IPS-NIHi7 (cell line): ENCODE results near the gene MRPS22.

Experiments used
- DNase-seq: peaks from one replicate; pipeline ENCODE4 v3.0.0; 2012; ENCODE audit warnings: mixed read lengths; ENCODE audit errors: extremely low spot score

Gene MRPS22

GRCh38 chr3:139343895-139344856 is at the start of gene MRPS22:
MRPS22 (plus strand) TSS chr3:139344020; CDS start chr3:139344027, 7 bp downstream.
- DNase-seq = peak; percentile 90

GRCh38 chr3:139295040-139295439 is 48.8 kb upstream of the MRPS22 start:
- DNase-seq = no peak

- no peak for DNase-seq
Observed at GRCh38 chr3:139296141-139296718, 47.6 kb upstream of the MRPS22 start.

GRCh38 chr3:139297588-139298311 is 46.1 kb upstream of the MRPS22 start:
- no peak for DNase-seq

GRCh38 chr3:139299261-139300132 is 44.3 kb upstream of the MRPS22 start:
- peak; percentile 57 for DNase-seq

GRCh38 chr3:139300416-139300815 is 43.4 kb upstream of the MRPS22 start:
- DNase-seq = no peak

- no peak for DNase-seq
Observed at GRCh38 chr3:139301183-139301582, 42.6 kb upstream of the MRPS22 start.

- no peak for DNase-seq
Observed at GRCh38 chr3:139301654-139302053, 42.2 kb upstream of the MRPS22 start.

GRCh38 chr3:139302084-139302800 is 41.6 kb upstream of the MRPS22 start:
- no peak for DNase-seq

- DNase-seq = no peak
Observed at GRCh38 chr3:139302801-139303113, 41.1 kb upstream of the MRPS22 start.

GRCh38 chr3:139303216-139303615 is 40.6 kb upstream of the MRPS22 start:
- no peak for DNase-seq

GRCh38 chr3:139304383-139304782 is 39.4 kb upstream of the MRPS22 start:
- DNase-seq = no peak

- DNase-seq = no peak
Observed at GRCh38 chr3:139306078-139306477, 37.7 kb upstream of the MRPS22 start.

GRCh38 chr3:139307072-139307491 is 36.7 kb upstream of the MRPS22 start:
- DNase-seq = no peak

GRCh38 chr3:139307601-139308555 is 35.9 kb upstream of the MRPS22 start:
- no peak for DNase-seq

GRCh38 chr3:139308560-139308959 is 35.3 kb upstream of the MRPS22 start:
- DNase-seq = no peak

GRCh38 chr3:139309061-139309591 is 34.7 kb upstream of the MRPS22 start:
- DNase-seq = no peak

GRCh38 chr3:139309880-139310279 is 33.9 kb upstream of the MRPS22 start:
- DNase-seq = no peak

- DNase-seq = no peak
Observed at GRCh38 chr3:139310474-139310933, 33.3 kb upstream of the MRPS22 start.
